ENCODE data around the gene S1PR2.

GRCh38 chr19:10228920-10229319 lies 2.2 kb downstream of the S1PR2 start:
- TF ChIP-seq POLR2A (IDR thresholded peaks at IDR 0.05; ENCODE audit: low read depth, low read length) (no peak), POLR2AphosphoS5 (IDR thresholded peaks at IDR 0.05; ENCODE audit: low read depth, low read length) (no peak)
